ENCODE data around the gene ARHGAP24.

The ARHGAP24 gene

GRCh38 chr4:85579942-85580341, 105.0 kb downstream of the ARHGAP24 start:
- FAIRE-seq, result no peak

GRCh38 chr4:85580489-85580888, 105.5 kb downstream of the ARHGAP24 start:
- FAIRE-seq, result no peak
- no peak for DNase-seq (ENCODE audit: low spot score)

More at GRCh38 chr4:85579942-85580341, 105.0 kb downstream of the ARHGAP24 start:
- no peak for DNase-seq (ENCODE audit: low spot score)

GRCh38 chr4:85587952-85588351, 113.0 kb downstream of the ARHGAP24 start:
- DNase-seq (ENCODE audit: low spot score) (no peak), FAIRE-seq (no peak)

- no peak for DNase-seq (ENCODE audit: low spot score)
- no peak for FAIRE-seq
These were observed 116.6 kb downstream of the ARHGAP24 start for GRCh38 chr4:85591406-85592098.

- DNase-seq (ENCODE audit: low spot score), result no peak
- FAIRE-seq, result no peak
These were observed 120.3 kb downstream of the ARHGAP24 start for GRCh38 chr4:85595098-85595775.

- FAIRE-seq (no peak), DNase-seq (ENCODE audit: low spot score) (no peak)
These were observed 121.0 kb downstream of the ARHGAP24 start for GRCh38 chr4:85595796-85596559.

- DNase-seq (ENCODE audit: low spot score) (no peak), FAIRE-seq (no peak)
These were observed 124.0 kb downstream of the ARHGAP24 start for GRCh38 chr4:85598936-85599335.

GRCh38 chr4:85600501-85600900, 125.6 kb downstream of the ARHGAP24 start:
- DNase-seq (ENCODE audit: low spot score), result no peak
- FAIRE-seq, result no peak

- no peak for FAIRE-seq
- no peak for DNase-seq (ENCODE audit: low spot score)
These were observed 128.7 kb downstream of the ARHGAP24 start for GRCh38 chr4:85603437-85604336.

GRCh38 chr4:85606505-85606904, 131.6 kb downstream of the ARHGAP24 start:
- FAIRE-seq, result no peak

GRCh38 chr4:85607624-85608023, 132.7 kb downstream of the ARHGAP24 start:
- DNase-seq (ENCODE audit: low spot score) (no peak), FAIRE-seq (no peak)

More at GRCh38 chr4:85606505-85606904, 131.6 kb downstream of the ARHGAP24 start:
- no peak for DNase-seq (ENCODE audit: low spot score)

- no peak for FAIRE-seq
- no peak for DNase-seq (ENCODE audit: low spot score)
These were observed 135.5 kb downstream of the ARHGAP24 start for GRCh38 chr4:85610450-85610849.

GRCh38 chr4:85611661-85612060, 136.7 kb downstream of the ARHGAP24 start:
- FAIRE-seq, result no peak
- DNase-seq (ENCODE audit: low spot score), result no peak

- DNase-seq (ENCODE audit: low spot score) (no peak), FAIRE-seq (no peak)
These were observed 139.0 kb downstream of the ARHGAP24 start for GRCh38 chr4:85613901-85614300.

GRCh38 chr4:85615952-85616351, 141.0 kb downstream of the ARHGAP24 start:
- FAIRE-seq, result no peak
- no peak for DNase-seq (ENCODE audit: low spot score)

GRCh38 chr4:85617202-85617601, 142.3 kb downstream of the ARHGAP24 start:
- FAIRE-seq (no peak), DNase-seq (ENCODE audit: low spot score) (no peak)

- FAIRE-seq, result no peak
These were observed 158.0 kb downstream of the ARHGAP24 start for GRCh38 chr4:85632981-85633380.

GRCh38 chr4:85637778-85638177, 162.8 kb downstream of the ARHGAP24 start:
- FAIRE-seq, result no peak
- no peak for DNase-seq (ENCODE audit: low spot score)

More at GRCh38 chr4:85632981-85633380, 158.0 kb downstream of the ARHGAP24 start:
- no peak for DNase-seq (ENCODE audit: low spot score)

GRCh38 chr4:85639946-85640345, 165.0 kb downstream of the ARHGAP24 start:
- FAIRE-seq, result no peak

GRCh38 chr4:85642356-85643100, 167.6 kb downstream of the ARHGAP24 start:
- FAIRE-seq, result no peak

More at GRCh38 chr4:85639946-85640345, 165.0 kb downstream of the ARHGAP24 start:
- DNase-seq (ENCODE audit: low spot score), result no peak

More at GRCh38 chr4:85642356-85643100, 167.6 kb downstream of the ARHGAP24 start:
- no peak for DNase-seq (ENCODE audit: low spot score)

Measured in urothelium cell line (cell line).